ES-I3 (cell line): ENCODE data around the gene ZNF462.
"Not testable (repeated sequence)": the region's sequence is repeated elsewhere in the genome, so short reads cannot be mapped to it uniquely, and the experiment has no call there.

Source experiments
- H3K36me3 ChIP-seq: 2 replicates; pipeline ENCODE4 v1.6.1; 2013; ENCODE audit warnings: mild to moderate bottlenecking, low read length, control low read depth, moderate library complexity; ENCODE audit not compliant: insufficient read depth
- H3K4me1 ChIP-seq: 2 replicates; pipeline ENCODE4 v1.6.1; 2013; ENCODE audit warnings: mild to moderate bottlenecking, control low read depth, low read length; ENCODE audit not compliant: insufficient read depth
- H3K9ac ChIP-seq: 2 replicates; pipeline ENCODE4 v1.6.1; 2013; ENCODE audit warnings: low read depth, mild to moderate bottlenecking, low read length, moderate library complexity
- H3K9me3 ChIP-seq: 2 replicates; pipeline ENCODE4 v1.6.1; 2013; ENCODE audit warnings: mild to moderate bottlenecking, low read length, moderate library complexity; ENCODE audit not compliant: control insufficient read depth, insufficient read depth

Gene ZNF462

GRCh38 chr9:106889061-106889590, 26.2 kb downstream of the ZNF462 start:
- Histone ChIP-seq H3K9ac (no peak overlapping the region), H3K4me1 (peaks cover 61% of the 10 kb centered on the region)

GRCh38 chr9:106890608-106891007, 27.6 kb downstream of the ZNF462 start:
- H3K4me1 ChIP-seq: peaks cover 63% of the 10 kb centered on the region
- peaks cover 3% of the 10 kb centered on the region; the same call in 1 of the 2 replicates for H3K36me3 ChIP-seq
- H3K9ac ChIP-seq: no peak overlapping the region
- no peaks in the 10 kb centered on the region for H3K9me3 ChIP-seq

More at GRCh38 chr9:106889061-106889590, 26.2 kb downstream of the ZNF462 start:
- H3K9me3 ChIP-seq: no peaks in the 10 kb centered on the region
- H3K36me3 ChIP-seq: peaks cover 3% of the 10 kb centered on the region; the same call in 1 of the 2 replicates

DNA sequence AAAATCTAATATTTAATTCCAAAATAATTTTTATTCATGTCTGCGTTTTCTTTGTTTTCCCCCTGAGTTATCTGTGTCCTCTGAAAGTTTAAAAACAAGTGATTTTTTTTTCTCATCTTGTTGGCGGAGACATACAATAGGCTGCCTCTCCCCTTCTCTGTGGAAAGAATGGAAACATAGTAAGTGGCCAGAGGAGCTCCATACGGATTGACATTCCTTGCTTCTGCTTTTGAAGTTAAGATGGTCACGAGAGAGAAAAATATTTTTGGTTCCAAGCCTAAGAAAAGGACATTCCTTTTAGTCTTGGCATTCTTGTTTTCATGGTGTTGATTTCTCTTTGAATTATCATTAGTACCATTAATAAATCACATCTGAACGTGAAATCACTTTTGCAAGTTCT, 28.3 kb downstream of the ZNF462 start:
- Histone ChIP-seq H3K9me3 (no peaks in the 10 kb centered on the region), H3K4me1 (peaks cover 62% of the 10 kb centered on the region), H3K9ac (no peak overlapping the region), H3K36me3 (peaks cover 2% of the 10 kb centered on the region; the same call in 1 of the 2 replicates)

- Histone ChIP-seq H3K9ac (no peak overlapping the region), H3K36me3 (peaks cover 2% of the 10 kb centered on the region; the same call in 1 of the 2 replicates)
Observed at GRCh38 chr9:106892632-106893031, 29.7 kb downstream of the ZNF462 start.

GRCh38 chr9:106893088-106893487, 30.1 kb downstream of the ZNF462 start:
- H3K36me3 ChIP-seq: peaks cover 2% of the 10 kb centered on the region; the same call in 1 of the 2 replicates
- H3K9ac ChIP-seq: no peak overlapping the region
- H3K9me3 ChIP-seq: no peaks in the 10 kb centered on the region
- peaks cover 62% of the 10 kb centered on the region for H3K4me1 ChIP-seq

More at GRCh38 chr9:106892632-106893031, 29.7 kb downstream of the ZNF462 start:
- Histone ChIP-seq H3K4me1 (peaks cover 62% of the 10 kb centered on the region), H3K9me3 (no peaks in the 10 kb centered on the region)

GRCh38 chr9:106896695-106897094, 33.7 kb downstream of the ZNF462 start:
- Histone ChIP-seq H3K4me1 (peaks cover 27% of the 10 kb centered on the region), H3K9ac (no peak overlapping the region), H3K36me3 (peaks cover 2% of the 10 kb centered on the region; the same call in 1 of the 2 replicates), H3K9me3 (no peaks in the 10 kb centered on the region)

- Histone ChIP-seq H3K36me3 (peaks cover 2% of the 10 kb centered on the region; the same call in 1 of the 2 replicates), H3K9ac (no peak overlapping the region), H3K9me3 (no peaks in the 10 kb centered on the region), H3K4me1 (peaks cover 22% of the 10 kb centered on the region)
Observed at GRCh38 chr9:106897236-106897635, 34.3 kb downstream of the ZNF462 start.

DNA sequence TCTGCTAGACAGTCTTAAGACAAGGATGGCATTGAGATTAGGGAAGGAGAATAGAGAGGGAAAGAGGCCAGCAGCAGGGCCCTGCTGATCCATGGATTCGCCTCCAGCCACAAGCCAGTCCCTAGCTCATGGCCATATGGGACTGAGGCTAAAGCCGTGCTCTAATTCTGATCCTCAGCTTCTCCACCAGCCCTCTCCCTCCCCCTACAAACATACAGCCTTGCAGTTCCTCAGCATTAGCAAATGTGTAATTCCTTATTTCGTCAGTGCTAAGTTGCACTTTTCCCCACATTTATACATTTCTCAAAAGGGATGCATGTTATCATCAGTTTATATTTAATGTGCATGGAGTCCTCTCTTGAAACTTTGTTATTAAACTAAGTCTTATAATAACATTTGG, 34.8 kb downstream of the ZNF462 start:
- H3K4me1 ChIP-seq: peaks cover 18% of the 10 kb centered on the region
- H3K9me3 ChIP-seq: no peaks in the 10 kb centered on the region
- H3K36me3 ChIP-seq: peaks cover 2% of the 10 kb centered on the region; the same call in 1 of the 2 replicates
- H3K9ac ChIP-seq: no peak overlapping the region

DNA sequence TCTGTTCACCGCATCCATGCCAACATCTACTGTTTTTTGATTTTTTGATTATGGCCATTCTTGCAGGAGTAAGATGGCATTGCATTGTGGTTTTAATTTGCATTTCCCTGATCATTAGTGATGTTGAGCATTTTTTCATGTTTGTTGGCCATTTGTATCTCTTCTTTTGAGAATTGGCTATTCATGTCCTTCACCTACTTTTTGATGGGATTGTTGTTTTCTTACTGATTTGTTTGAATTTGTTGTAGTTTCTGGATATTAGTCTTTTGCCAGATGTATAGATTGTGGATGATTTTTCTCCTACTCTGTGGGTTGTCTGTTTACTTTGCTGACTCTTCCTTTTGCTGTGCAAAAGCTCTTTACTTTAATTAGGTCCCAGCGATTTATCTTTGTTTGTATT, 37.6 kb downstream of the ZNF462 start:
- not testable (repeated sequence) for H3K9ac ChIP-seq, H3K9me3 ChIP-seq, H3K36me3 ChIP-seq, H3K4me1 ChIP-seq

DNA sequence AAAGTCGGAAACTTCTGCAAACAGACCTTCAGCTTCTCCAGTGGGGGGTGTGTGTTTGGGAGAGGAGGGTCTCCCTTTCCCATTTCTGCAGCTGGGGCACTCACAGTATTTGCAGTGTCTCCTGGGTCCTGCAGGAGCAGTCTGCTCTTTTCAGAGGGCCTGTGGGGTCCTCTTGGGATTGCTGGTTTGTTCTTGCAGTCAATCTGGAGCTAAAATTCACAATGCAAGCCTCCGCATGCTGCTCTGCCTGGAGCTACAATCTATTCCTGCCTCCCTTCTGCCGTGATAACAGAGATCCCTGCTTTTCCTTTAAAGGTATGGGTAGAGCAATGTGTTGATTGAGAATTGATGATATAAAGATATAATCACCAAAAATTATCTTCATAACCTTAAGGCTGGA, 43.2 kb downstream of the ZNF462 start:
- H3K4me1 ChIP-seq: no peaks in the 10 kb centered on the region; the same call in 1 of the 2 replicates
- H3K9ac ChIP-seq: no peak overlapping the region
- no peaks in the 10 kb centered on the region; the same call in 1 of the 2 replicates for H3K9me3 ChIP-seq
- H3K36me3 ChIP-seq: no peaks in the 10 kb centered on the region

DNA sequence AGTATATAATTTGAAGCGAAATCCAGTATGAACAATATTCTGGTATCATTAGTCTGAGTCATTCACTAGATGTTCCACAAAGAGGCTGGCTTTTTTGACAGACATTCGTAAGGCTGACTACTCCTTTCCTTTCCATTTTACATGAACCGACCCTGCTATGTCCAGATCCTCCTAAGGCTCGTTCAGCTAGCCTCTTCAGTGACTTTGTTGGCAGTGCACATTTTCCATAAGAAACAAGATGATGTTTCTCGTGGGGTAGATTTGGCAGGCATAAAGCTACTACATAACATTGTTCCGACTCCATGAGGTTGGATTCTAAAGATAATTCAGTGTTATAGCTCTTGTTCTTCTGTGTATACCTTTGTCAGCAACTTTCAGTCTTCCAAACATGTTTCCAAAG, 49.0 kb downstream of the ZNF462 start:
- no peaks in the 10 kb centered on the region for H3K9me3 ChIP-seq
- H3K36me3 ChIP-seq: peaks cover 5% of the 10 kb centered on the region; the same call in 1 of the 2 replicates
- no peak overlapping the region for H3K9ac ChIP-seq
- H3K4me1 ChIP-seq: peaks cover 21% of the 10 kb centered on the region

GRCh38 chr9:106913276-106913675, 50.3 kb downstream of the ZNF462 start:
- Histone ChIP-seq H3K9me3 (no peaks in the 10 kb centered on the region), H3K36me3 (peaks cover 5% of the 10 kb centered on the region; the same call in 1 of the 2 replicates), H3K9ac (no peak overlapping the region), H3K4me1 (peaks cover 27% of the 10 kb centered on the region)

- no peak overlapping the region for H3K9ac ChIP-seq
- peaks cover 34% of the 10 kb centered on the region for H3K4me1 ChIP-seq
- no peaks in the 10 kb centered on the region for H3K9me3 ChIP-seq
Observed at GRCh38 chr9:106915851-106916250, 52.9 kb downstream of the ZNF462 start.

GRCh38 chr9:106916466-106917235, 53.7 kb downstream of the ZNF462 start:
- H3K9ac ChIP-seq: no peak overlapping the region
- H3K36me3 ChIP-seq: peaks cover 7% of the 10 kb centered on the region
- peaks cover 40% of the 10 kb centered on the region for H3K4me1 ChIP-seq

More at GRCh38 chr9:106915851-106916250, 52.9 kb downstream of the ZNF462 start:
- H3K36me3 ChIP-seq: peaks cover 7% of the 10 kb centered on the region

More at GRCh38 chr9:106916466-106917235, 53.7 kb downstream of the ZNF462 start:
- H3K9me3 ChIP-seq: no peaks in the 10 kb centered on the region
